C4-2B (cell line): ENCODE measurements around the gene MYL12B.

Experiments used
- H3K27ac ChIP-seq: fragments of 450-650 bp; 2 replicates; pipeline ENCODE4 v1.5.1; 2017
- ZFX ChIP-seq: fragments of 450-650 bp; IDR thresholded peaks from 2 replicates; pipeline ENCODE4 v1.6.1; 2017
- TF ChIP-seq, protein P1 (sequence below): fragments of 450-650 bp; conservative IDR thresholded peaks from 2 replicates; pipeline ENCODE4 v1.5.1; 2017; ENCODE audit warnings: mild to moderate bottlenecking

MYL12B gene

GRCh38 chr18:3281456-3282400 lies 19.8 kb downstream of the MYL12B start:
- H3K27ac ChIP-seq, result no peak overlapping the region
- TF ChIP-seq, protein P1, sequence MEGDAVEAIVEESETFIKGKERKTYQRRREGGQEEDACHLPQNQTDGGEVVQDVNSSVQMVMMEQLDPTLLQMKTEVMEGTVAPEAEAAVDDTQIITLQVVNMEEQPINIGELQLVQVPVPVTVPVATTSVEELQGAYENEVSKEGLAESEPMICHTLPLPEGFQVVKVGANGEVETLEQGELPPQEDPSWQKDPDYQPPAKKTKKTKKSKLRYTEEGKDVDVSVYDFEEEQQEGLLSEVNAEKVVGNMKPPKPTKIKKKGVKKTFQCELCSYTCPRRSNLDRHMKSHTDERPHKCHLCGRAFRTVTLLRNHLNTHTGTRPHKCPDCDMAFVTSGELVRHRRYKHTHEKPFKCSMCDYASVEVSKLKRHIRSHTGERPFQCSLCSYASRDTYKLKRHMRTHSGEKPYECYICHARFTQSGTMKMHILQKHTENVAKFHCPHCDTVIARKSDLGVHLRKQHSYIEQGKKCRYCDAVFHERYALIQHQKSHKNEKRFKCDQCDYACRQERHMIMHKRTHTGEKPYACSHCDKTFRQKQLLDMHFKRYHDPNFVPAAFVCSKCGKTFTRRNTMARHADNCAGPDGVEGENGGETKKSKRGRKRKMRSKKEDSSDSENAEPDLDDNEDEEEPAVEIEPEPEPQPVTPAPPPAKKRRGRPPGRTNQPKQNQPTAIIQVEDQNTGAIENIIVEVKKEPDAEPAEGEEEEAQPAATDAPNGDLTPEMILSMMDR, result peak; percentile 72
- no peak for TF ChIP-seq ZFX

DNA sequence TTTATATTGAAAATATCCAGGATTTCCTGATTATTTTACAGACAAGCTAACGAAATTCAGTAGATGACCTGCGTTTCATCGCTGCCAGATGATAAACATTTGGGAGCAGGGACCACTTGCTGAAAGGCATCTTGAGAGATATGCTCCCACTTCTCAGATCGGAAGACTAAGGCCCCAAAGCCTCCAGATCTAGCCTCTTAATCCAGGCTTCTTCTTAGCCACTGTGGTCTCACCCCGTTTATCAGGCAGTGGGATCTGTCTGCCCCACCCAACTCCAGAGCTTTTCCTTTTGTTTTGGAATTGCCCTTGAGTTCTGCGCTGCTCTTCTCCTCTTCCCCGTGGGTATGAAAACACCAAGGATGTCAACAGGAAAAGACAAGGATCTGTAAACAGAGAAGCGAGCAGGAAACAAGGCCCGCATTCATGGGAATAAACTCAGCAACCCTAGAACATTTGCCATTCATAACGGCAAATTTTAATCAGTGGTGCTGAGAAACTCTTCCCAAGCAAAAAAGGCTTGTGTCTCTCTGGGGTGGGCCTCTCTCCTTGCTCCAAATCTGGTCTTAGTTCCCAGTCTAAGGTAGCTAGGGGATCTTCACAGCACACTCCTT lies 21.4 kb downstream of the MYL12B start:
- H3K27ac ChIP-seq, result no peak overlapping the region
- TF ChIP-seq, protein P1, result no peak
- no peak for TF ChIP-seq ZFX

- H3K27ac ChIP-seq, result no peak overlapping the region
- TF ChIP-seq, protein P1, result no peak
- TF ChIP-seq ZFX, result no peak
Observed at GRCh38 chr18:3283908-3284307, 22.0 kb downstream of the MYL12B start.

DNA sequence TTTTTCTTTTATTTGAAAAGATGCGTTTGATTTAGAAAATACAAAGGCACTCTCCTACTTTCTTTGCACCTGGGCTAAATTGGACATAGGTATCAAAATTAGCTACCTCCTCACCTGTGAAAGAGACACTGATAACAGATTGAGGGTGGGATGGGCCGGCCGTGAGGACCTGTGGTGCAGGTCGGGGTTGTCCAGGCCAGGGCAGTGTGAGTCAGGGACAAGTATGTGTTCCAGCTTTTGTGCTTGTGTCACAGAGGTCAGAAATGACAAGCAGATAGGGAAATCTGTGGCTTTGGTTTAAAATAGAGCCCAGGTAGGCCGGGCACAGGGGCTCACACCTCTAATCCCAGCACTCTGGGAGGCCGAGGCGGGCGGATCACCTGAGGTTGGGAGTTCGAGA lies 22.6 kb downstream of the MYL12B start:
- TF ChIP-seq, protein P1, result no peak
- no peak for TF ChIP-seq ZFX
- H3K27ac ChIP-seq, result no peak overlapping the region

DNA sequence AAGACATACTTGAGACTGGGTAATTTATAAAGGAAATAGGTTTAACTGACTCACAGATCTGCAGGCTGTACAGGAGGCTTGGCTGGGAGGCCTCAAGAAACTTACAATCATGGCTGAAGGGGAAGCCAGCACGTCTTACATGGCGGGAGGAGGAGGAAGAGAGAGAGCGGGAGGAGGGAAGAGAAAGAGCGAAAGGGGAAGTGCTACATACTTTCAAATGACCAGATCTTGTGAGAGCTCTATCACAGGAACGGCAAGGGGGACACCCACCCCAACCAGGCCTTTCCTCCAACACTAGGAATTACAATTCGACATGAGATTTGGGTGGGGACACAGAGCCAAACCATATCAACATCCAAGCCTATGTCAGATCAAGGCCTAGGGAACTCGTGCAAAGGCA lies 24.2 kb downstream of the MYL12B start:
- no peak overlapping the region for H3K27ac ChIP-seq

GRCh38 chr18:3293196-3293951 lies 31.4 kb downstream of the MYL12B start:
- no peak overlapping the region for H3K27ac ChIP-seq
- TF ChIP-seq ZFX, result no peak
- TF ChIP-seq, protein P1, result no peak

More for the DNA sequence above, 24.2 kb downstream of the MYL12B start:
- no peak for TF ChIP-seq ZFX
- TF ChIP-seq, protein P1, result no peak
